Medulla oblongata (tissue), 1 donor: ENCODE measurements around the gene ZNF423.

Experiments
- DNase-seq: peaks from one replicate; pipeline ENCODE4 v3.0.0-alpha.2; 2015; ENCODE audit errors: extremely low spot score

Gene ZNF423

DNA sequence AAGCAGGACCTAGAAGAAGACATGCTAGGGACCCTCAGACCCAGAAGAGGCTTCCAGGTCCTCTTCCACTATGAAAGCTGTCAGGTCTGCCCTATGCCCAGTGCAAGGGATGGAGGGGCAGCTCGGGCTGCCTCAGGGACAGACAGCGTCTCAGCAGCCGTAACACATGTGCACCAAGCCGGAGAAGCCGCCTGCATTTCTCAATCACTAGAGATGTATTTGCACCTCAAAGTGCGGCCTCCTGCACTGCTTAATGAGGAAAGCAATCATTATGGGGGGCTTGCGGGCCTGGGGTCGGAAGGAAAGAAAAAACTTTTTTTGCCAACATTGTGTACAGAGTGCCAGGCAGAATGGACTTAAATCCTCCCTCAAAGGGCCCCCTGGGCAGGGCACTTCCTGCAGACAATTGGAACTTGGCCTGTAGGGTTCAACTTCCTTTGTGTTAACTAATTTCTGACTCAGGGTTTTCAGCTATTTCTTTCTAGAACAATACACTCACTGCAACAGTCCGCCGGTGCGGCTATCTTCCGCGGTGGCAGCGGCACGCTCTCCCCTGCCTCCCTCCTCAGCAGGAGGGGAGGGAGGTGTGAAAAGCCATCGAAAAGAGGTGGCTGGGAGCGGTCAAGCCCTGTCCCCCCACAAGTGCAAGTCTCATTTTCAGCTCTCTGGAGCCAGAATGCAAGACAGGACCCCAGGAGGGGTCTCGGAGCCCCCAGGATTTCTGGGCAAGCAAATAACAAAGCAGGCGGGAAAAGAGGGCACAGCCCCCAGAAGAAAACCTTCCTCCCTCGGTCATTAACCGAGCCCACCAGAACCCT, 101.2 kb downstream of the ZNF423 start:
- DNase-seq, result peak; percentile 17

DNA sequence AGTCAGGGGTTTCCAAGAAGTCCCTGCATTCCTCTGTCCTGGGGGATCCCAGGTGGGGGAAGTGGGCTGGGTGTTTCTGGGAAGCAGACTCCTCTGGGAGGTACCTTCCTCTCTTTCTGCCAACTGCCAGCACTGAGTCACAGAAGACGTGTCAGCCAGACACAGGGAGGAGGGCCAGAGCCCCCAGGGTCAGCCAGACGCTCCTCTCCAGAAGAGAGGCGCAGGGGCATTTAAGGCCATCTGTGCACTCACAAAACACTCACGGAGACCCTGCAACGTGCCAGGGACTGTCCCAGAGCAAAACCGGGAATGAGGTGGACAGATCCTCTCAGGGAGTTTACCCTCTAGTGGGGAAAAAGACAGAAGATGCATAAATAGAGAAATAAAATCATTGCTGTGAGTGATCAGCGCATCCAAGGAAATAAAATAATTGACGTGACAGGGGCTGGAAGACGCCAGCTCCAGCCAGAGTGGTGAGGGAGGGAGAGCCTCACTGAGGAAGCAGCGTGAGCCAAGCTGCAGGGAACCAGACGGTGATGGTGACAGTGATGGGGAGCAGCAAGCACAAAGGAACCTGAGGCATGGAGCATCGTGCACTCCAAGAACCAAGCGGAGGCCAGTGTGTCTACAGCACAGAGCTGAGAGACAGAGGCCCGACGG, 105.4 kb downstream of the ZNF423 start:
- DNase-seq, result no peak

DNA sequence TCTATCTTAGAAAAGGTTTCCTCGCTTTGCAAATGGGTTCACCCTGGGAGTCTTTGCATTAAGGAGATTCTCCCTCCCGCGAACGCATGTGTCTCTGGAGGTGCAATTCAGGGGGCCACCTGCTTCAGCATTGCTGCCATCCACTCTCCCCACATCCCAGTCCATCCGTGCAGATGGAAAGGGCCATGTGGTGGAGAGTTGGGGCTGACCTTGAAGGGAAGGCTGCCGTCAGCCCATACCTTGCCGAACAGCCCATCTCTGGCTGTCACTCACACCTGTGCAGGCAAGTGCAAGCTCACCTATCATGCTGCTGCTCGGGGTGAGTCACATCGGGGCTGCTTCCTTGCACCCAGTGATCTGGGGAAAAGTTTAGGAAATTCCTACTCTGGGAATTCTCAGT, 106.1 kb downstream of the ZNF423 start:
- no peak for DNase-seq

DNA sequence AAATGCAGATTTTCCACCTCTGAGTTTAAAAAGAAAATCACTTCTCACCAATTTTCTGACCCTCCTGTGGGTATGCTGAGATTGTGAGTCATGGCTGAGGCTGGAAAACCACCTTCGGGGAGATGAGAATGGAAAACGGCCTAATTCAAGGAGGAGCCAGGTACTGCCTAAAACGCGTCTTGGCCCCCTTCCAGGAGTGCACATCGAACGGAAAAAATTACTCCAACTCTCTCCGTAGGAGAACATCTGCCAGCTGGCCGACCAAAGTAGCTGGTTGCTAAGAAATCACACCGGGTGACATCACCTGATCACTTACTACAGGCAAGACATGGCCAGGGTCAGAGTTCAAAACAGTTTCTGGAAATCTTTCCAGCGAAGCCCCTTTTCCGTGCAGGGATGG, 107.6 kb downstream of the ZNF423 start:
- no peak for DNase-seq

DNA sequence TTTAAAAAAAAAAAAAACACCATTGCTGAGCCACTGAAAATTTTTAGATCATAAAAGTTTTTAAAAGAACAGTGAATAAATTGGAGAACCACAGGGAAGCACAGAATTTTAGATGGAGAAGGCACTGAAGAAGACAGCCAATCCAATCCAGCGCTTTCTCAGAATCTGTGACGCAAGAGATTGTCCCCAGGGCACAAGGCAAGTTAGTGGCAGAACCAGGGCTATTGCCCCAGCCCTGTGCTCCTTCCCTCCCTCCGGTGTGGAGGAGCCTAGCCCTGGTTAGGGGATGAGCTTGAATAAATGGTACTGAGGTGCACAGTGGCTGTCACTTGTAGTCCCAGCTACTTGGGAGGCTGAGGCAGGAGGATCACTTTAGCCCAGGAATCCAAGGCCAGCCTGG, 108.3 kb downstream of the ZNF423 start:
- DNase-seq, result no peak

DNA sequence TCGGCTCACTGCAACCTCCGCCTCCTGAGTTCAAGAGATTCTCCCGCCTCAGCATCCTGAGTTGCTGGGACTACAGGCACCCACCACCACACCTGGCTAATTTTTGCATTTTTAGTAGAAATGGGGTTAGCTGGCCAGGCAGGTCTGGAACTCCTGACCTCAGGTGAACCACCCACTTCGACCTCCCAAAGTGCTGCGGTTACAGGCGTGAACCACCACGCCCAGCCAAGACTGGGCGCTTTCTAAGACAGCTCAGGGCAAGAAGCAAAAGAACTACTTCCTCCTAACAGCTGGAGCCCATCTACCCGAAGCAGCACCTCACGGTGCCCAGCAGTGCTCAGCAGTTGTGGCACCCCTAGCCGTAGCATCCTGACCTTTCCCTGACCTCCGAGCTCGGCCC, 109.4 kb downstream of the ZNF423 start:
- DNase-seq, result no peak

DNA sequence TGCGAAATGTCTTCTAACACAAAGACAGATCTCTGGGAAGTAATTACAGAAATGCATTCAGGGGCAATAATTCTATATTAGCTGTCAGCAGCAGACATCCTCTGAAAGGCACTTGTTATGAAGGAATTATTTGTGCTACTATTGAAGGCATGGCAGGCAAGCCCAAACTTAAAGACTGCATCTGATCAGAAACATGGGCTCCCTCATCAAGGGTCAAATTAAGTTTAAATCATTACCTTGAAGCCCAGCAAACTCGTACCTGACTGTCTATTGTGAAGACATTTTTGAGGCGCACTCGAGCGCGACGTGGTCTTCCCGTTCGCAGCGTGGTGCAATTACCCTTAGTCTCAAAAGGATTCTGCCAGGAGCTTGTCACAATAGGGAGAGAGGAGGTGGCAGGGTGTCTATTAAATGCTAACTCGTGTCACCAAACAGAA, 110.6 kb downstream of the ZNF423 start:
- no peak for DNase-seq

DNA sequence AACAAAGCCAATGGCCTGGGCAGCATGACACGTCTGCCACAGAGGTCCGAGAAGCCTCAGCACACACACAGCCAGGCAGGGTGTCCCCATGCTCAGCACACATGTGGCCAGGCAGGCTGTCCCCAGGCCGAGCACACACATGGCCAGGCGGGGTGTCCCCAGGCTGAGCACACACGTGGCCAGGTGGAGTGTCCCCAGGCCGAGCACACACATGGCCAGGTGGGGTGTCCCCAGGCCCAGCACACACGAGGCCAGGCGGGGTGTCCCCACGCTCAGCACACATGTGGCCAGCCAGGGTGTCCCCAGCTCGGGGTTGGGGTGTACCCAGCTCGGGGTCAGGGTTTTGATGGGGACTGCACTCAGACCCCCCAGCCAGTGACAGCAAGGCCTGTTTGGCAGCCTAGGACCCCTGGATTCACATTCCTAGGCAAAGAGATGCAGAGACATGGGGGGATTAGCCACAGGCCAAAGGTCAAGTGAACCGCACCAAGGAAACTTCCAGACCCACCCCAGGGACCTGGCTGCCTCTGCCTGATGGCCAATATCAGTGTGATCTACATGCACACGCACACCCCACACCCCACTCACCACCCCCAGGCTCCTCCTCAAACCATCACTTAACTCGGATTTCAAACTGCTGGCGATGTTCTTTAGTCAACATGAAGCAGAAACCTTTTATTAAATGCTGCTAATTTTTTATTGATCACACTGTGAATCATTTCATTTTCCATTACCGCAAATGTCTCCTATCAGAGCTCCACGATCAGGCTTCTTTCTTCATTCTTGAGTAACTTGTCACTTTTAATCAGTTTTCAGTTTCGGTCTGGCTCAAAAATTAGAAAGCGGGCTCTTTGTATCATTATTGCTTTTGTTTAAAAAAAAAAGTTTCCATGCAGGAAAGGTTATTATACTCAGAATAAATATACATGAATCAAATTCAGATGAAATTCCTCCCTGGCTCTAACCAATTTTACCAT, 111.4 kb downstream of the ZNF423 start:
- DNase-seq, result no peak

DNA sequence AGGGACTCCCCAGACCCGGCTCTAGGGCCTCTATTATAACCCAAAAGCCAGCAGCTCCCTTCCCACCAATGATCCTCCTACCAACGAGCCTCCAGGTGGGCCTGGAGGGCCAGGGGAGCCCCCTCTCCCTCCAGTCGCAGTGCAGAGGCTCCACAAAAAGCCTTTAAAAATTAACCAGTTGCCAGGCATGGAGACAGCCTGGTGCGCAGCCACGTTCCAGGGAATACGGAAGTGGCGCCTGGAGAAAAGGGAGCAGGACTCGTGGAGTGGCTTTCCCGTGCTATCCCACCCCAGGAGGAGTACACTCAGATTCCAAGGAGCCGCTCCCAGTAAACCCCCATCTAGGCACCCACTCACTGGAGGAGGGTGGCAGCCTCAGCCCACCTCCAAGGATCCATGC, 112.3 kb downstream of the ZNF423 start:
- DNase-seq, result no peak

DNA sequence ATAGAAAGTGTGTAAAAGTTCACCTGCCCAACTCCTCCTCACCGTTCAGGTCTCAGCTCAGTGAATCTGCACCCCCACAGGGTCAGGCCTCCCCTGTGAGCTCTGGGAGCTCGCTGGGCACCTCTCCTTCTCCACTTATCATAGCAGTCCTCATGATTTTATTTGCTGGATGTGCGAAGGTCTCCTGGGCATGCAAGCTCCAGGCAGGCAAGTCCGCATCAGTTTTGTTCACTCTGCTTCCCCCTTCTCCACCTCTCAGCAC, 112.8 kb downstream of the ZNF423 start:
- DNase-seq, result no peak

DNA sequence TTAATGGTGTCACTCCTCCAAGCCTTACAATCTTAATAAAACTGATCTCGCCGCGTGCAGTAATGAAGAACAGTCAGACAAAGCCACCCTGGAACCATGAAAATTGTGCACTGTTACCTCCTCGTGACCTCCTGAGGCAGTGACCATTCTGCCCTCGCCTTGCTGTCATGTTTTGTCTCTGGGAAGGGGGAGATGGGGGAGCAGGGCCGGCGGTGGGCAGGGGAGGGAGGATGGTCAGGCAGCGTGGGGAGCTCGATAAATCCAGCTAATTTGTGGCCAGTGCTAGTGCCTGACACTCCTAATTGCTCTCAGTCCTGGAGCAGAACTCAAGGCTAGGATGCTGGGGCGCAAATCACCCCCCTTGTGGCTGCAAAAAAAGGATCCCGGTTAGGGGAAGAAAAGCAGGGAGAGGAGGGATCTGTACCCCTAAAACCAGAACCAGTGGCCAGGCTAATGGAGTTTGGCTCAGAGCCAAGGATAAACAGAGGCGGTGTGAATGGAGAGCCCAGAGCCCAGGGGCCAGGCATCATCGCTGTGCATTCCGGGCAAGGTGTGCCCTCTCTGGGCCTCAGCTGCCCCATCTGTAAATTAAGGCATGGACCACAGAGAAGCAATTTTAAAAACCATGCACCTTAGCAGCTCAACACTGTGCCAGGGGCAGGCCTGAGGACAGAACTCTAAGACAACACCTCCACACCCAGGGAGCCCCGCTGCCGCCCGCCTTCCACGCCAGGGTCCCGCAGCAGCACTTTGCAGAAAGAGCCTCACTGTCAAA, 113.3 kb downstream of the ZNF423 start:
- DNase-seq, result no peak

DNA sequence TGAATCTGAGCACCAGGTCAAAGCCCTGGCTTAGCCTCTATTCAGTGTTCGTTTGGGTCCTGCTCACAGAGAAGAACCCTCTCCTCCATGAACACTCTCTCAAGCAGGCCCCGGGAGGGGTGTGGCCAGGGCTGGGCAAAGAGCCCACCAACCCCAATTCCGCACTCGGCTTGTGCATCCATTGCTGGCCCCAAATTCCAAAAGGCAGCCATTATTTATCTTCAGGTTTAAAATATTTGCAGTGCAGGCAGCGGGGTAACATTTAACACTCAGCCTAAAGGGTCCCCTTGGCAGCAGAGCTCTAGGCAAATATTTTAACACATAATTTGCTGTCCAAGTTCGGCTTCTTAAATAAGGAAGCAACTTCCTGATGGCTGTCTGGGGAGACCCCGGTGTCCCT, 115.7 kb downstream of the ZNF423 start:
- no peak for DNase-seq

DNA sequence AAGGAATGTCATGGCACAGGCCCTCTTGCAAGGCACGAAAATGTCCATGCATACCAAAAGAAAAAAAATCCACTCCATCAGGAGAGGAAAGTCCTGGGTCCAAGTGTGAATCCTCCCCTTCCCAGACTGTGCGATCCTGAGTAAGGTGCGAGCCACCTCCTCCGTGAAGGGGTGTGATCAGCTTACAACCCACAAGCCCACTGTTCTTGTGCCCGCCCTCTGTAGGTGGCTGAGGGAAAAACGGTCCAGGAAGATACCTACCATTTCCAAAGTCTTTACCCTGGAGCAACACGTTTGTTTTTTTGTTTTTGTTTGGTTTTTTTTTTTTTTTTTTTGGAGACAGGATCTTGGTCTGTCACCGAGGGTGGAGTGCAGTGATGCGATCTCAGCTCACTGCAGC, 116.5 kb downstream of the ZNF423 start:
- DNase-seq, result no peak

DNA sequence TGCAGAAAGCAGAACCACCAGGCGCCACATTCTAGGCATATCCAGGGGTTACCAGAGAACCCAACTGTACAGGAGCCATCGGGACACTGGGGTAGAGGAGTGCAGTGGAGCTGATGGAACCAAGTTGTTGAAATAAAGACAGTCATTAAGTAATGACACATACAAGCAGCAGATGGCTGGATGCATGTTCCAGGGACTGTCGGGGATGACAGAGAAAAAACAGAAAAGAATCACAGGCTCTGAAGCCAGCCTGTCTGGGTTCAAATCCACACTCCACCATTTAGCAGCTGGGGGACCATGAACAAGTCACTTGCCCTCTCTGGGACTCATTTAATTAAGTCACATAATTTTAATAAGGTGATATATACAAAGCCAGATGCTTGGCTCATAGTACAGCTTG, 117.1 kb downstream of the ZNF423 start:
- no peak for DNase-seq

DNA sequence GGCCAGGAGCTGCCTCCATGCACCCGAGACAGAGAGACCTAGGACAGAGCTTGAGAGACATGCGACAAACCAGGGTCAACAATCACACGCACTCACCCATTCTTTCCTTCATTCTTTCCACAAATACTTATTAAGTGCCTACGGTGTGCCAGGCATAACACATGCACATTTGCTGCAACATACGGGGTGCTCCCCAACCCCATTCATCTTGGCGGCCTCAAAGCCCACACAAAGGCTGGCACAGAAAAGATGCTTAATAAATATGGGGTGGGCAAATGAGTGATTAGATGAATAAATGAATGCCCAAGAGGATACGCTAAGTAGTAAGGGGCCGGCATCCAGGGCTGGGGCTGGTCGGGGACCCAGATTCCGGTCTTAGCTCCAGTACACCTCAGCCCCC, 117.9 kb downstream of the ZNF423 start:
- no peak for DNase-seq

DNA sequence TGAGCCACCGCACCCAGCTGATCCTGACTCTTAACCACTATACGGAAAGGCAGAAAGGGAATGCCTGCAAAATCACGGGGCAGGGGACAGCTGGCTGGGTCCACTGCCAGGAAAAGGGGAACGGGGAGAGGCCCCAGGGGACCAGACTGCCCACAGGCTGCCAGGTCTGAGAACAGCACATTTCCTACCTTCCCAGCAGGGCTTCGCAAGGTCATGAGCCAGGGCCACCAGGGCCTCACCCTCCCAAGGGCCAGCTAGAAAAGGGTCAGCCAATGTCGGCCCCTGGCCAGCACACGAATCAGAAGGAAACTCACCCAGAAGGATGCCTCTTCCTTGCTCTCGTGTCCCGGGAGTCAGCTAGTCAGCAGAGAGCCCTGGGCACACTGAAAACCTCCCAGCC, 118.4 kb downstream of the ZNF423 start:
- DNase-seq, result no peak

DNA sequence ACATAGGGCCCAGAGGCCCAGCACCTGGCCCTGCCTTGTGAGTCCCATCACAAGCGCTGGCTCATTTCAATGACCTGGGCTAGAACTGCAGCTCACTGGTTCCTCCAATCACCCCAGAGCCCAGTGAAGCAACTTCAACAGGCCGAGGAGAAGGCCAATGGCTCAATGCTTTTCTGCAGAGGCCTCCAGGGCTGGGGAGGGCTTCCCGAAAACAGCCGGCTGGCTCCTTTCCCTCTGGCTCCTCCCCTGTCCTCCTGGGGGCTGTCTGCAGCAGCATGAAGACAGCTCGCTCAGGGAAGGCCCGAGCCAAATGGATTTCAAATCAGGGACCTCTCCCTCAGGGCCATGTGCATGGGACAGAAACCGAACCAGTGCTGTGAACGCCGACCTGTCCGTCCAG, 121.6 kb downstream of the ZNF423 start:
- no peak for DNase-seq

DNA sequence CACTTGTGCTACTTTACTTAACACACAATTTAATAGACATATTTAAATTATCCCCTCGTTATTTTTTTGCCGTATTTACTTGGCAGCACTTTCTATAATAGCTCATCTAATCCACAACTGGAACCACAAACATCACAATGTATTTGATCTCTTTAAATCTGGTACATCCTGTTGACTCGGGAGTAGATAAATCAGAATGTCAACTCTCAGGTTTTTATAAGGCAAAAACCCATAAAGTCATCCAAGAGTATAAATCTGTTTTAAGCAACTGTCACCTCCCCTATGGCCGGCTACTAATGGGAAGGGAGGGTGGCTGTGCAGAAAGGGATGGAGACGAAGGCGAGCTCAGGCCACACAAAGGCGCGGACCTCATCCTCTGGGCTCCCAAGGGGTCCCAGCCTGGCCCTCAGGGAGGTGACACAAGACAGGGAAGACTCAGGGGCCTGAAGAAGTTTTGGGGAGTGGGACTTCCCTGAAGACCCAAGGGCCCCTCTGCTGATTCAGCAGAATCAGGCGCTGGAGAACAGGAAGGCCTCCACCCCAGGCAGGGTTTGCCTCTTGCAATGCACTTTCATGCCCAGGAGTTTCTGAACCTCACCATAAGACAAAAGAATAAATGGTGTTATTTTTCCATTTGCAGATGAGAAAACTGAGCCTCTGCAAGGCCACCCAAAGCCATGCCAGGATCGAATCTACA, 122.5 kb downstream of the ZNF423 start:
- DNase-seq, result no peak

DNA sequence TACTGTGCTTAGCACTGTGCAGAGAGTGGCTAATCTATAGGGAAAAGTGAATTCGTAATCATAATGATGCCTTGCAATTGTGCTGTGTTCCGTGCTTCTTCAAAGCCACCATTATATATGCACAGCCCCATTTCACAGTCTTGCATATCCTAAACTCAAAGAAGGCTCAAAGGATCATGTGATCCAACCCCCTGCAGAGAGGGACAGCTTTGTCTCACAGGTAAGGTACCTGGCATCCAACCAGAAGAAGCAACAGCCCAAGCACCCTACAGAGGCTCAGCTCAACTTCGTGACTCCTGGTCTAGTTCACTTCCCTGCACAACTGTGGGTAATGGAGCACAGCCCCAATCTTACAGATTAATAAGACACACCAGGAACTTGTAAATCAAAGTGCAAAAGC, 124.0 kb downstream of the ZNF423 start:
- no peak for DNase-seq

DNA sequence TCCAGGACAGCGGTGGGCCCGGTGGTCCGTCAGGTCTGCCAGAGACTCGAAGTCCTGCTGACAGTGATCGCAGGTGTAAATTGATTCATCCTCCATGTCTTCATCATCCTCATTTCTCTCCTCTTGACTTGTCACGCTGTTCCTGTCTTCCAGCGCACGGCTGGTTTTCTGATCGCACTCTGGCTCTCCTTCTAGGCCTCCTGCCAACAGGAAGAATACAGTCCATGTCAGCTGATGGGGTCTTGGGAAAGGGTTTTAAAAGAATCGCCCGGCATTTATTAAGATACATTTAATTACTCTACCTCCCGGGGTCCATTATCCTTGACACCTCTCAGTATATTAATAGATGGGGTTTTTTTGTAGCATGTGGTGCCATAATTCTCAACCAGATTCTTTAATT, 125.1 kb downstream of the ZNF423 start:
- peak; percentile 18 for DNase-seq

DNA sequence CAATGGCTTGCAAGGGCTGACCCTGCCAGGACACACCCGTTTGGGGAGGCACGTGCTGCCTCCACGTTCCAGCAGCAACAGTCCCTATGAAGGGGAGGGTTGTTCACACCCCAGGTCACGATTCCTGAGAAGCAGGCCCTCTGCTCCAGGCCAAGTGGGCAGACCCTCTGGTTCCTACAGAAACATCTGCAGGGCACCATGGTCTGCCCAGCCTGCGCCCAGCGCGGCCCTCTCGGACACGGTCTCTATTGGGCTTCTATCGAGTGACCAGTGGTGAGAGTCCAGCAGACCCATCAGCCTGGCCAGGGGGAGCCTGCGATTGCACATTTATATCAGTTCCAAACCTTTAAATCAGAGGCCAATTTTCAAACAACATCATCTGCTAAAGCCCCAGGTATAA, 128.3 kb downstream of the ZNF423 start:
- no peak for DNase-seq
